Suppressor macrophage treated with lipopolysaccharide for 4 hours (primary cell): ENCODE measurements around the gene ARHGAP22.

Experiments used
- DNase-seq: peaks from one replicate; pipeline ENCODE4 v3.0.0-alpha.2; 2020

Gene ARHGAP22

DNA sequence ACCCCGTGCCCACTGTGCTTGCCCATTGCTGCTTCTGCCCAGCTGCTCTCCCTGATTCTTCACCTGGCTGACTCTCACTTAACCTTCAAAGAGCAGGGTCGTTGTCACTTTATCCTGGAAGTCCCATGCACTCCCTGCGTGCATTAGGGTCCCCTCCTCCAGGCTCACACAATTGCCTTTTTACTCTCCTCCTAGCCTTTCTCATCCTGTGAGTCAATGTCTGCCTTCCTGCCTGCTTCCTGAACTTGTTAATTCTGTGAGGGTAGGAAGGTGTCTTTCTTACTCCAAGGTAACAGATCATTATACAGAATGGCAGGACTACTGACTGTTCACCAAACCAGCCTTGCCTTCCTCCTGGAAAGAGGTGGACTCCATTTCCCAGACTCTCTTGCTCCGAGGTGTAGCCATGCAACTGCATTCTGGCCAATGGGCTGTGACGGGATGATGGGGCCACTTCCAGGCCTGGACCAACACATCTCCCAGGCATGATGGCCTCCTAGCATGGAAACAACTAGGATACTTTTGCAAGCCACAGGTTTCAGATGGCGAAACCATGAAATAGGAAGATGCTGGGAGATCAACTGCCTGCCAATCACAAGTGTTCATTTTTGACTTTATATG is 54.7 kb downstream of the ARHGAP22 start:
- no peak for DNase-seq

DNA sequence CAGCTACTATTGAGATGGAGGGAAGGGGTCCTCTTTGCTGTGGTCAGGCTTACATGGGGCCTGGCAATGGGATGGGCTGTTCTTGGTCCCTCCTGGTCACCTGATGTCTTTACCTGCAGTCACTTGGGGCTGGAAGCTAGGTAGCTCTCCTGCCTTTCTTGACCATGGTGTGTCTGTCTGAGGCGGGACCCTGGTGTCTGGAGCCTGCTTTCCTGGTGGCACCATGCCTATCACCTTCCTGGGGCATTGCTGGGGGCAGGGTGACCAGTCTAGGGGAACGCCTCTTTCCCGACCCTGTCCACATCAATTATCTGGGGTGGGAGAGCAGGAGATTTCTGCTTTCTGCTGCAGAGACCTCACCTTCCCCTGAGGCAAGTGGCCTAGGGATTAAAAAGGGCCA is 55.6 kb downstream of the ARHGAP22 start:
- no peak for DNase-seq

DNA sequence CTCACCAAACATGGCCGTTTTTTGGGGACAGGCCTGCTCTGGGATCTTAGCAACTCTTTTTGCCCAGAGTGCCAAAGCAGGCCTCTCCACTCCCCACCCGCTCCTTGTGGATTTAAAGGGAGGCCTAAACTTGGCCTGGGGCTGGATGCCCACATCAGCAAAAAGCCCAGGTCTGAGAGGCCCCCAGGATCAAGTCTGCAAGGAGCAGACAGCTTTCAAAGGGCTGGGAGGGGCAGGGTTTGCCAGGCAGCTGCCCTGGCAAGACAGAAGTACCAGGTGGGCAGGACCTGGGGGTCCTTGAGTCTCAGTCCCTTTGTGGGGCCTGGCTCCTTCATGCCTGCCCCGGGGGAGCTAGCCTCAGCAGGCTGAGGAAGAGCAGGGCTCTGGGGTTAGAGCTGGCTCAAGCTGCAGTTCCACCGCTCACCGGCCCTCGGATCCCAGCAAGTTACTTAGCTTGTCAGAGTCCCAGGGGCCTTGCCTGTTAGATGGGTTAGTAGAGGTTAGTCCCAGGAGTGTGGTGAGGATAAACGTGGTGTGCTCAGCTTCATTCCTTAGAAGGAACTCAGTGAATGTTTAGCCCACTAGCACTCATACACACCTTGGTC is 56.2 kb downstream of the ARHGAP22 start:
- DNase-seq: no peak

DNA sequence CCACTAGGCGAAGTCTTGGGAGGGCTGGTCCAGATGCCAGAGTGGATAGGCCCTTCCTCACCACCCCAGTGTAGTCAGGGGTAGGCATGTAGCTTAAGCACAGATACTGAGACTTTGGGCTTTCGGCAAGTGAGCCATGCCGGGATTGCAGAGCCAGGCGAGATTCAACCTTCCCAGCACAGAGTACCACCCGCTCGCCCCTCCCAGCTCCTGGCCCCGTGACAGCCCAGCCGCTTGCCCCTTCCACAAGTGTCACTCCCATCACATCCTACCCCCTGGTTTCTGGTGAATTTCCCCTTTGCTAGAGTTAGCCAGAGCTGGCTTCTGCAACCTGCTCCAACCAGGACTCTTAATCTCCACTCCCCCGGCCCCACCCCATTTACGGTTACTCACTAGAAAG is 56.9 kb downstream of the ARHGAP22 start:
- no peak for DNase-seq

DNA sequence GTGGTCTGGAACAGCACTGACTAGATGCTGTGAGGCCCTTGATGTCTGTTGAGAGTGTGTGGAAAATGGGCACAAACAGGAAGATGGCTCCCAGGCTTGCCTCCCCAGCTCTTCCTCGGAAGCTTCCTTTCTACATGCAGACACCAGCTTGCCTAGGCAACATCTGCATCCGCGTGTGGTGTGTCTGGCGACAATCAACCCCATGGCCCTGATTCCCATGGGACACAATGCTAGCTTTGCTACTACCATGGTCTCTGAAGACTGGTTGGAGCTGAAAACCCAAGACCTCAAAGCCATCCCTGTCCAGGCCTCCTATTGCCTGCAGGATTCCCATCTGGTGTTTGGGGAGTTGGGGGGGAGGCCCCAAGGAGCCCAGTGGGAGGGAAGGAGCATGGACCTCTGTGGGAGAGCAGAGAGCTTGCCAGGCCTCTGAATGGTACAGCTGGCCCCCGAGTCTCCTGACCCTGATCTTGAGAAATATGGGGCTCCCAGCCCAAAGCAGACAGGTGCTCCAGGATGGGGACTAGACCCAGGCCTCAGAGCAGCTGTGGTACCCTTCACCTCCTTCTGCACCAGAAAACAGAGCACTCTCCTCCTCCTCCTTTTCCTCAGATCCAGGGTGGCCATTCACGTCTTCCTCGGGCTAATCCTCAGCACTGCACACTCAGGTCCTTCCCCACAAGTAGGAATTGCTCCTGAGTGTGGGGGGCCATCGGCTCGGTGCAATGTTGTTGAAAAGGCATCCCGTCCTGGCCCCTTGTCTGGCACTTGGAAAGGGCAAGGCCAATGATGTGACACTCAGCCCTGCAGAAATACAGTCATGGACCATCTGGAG is 57.6 kb downstream of the ARHGAP22 start:
- DNase-seq: no peak

DNA sequence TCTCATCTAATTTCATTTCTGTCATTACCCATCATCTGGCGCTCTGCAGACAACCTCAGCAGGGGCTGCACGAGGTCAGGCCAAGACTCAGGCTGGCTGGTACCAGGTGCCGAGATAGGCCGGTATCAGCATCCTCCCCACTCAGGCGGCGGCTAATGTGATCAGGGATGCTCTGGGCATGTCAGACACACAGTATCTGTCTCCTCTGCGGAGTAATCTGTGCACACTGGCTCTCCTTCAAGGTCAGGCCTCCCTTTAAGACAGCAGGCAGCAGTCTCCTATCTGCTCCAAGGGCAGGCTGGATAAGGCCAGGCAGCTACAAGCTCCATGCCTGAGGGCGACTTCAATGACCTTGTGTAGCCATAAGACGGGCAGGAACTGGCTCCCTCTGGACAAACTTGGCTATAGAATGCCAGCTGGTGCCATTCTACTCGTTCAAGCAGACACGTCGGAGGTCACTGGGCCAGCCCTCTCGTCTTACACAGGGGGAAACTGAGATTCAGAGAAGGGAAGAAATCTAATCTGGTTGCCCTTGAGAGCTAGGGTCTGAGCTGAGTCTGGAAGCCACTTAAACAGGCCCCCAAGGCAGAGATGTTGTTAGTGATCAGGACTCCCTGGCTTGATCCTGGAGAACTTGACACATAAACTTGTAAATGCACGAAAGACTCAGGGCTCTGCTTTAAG is 59.3 kb downstream of the ARHGAP22 start:
- no peak for DNase-seq

DNA sequence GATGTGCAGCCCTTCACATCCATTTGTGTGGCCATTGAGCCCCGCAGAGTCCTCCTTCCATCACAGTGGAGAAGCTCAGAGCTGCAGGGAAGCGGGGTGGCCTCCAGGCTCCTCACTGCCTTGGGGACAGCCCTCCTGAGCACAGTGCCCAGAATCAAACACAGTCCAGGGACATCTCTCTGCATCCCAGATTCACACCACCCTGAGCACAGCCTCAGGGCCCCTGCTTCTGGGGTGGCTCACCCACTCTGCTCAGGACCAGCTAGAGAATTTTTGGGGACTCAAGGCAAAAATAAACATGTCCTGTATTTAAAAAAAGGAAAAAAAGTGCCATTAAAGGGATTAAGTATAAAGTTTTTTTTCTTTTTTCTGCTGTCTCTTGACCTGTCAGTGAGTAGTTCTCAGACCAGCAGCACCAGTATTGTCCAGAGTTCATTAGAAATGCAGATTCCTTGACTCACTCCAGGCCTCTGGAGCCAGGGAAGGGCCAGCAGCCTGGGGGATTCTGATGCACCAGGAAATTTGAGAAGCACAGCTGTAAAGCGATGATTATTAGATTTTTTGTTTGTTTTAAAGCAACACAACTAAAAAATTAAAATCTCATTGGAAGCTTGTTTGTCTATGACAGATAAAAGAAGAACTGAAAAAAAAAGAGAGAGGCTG is 61.6 kb downstream of the ARHGAP22 start:
- DNase-seq: no peak

DNA sequence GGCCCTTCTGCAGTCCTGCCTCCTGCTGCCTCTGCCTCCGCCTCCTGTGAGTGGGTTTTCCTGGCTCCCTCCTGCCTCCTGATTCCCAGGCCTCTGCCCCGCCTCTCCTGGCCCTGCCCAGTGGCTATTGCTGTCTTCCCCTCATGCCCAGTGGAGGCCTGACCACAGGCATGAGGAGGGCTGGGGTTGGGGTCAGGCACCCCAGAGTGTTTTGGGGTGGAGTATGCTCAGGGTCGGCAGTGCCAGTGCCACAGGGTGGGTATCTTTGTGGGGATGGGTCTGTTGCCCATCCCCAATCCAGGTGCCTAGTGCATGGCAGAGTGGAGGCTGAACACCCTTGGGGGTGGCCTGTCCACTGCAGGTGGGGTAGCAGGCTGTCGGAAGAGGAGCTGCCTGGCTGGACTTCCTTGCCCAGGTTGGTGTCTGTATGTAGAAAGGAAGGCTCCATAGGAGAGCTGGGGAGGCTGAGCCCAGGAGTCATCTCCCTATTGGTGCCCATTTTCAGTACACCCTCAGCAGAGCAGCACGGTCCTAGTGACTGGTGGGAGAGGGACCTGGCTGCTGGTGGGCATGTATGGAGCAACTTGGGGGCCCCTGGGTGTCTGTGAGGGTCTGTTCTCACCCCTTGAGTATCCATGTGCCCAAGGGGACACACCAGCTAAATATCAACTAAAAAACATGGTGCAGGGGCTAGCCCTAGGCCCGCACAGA is 62.2 kb downstream of the ARHGAP22 start:
- DNase-seq: no peak

DNA sequence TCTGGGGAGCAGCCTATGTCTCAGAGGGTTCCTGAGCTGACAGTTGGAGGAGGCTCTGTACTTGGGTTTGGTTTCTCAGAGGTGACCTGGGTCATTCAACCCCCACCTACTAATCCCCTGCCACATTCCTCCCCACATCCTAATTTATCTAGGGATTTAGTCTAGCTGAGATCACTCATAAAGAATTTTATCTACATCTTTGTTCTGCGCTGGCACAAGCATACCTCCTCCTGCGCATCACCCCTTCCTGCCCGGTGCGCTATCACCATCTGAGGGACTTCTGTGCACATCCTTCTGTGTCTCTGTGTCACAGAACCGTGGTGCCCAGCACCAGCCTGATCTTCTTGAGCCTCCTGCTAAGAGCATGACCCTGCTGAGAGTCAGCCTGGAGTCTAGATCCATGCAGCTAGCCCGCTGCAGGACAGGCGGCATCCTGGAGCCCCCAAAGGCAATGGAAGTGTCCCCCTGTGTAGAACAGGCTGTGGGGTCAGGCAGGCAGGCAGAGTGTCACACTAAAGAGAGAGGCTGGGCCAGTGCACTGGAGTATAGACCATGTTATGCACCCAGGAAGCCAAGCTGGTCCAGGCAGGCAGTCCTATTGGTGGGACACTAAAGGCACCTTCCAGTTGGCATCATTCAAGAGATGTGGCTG is 63.6 kb downstream of the ARHGAP22 start:
- no peak for DNase-seq

DNA sequence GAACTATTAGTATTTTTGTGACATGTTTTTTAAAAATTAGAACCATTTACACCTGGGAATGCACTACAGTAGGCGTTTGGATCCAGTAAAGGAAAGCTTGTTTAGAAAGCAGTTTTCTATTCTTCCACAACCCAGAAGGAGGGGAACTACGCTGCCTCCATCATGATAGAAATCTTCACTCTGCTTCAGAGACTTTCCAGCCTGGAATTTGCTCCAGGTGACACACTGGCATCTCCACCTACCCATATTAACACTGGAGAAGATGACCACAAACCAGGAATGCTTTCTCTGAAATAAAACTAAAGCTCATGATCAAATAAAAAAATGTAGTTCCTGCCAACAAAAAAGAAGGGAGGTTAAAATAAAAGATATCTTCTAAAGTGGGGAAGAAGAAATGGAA is 66.3 kb downstream of the ARHGAP22 start:
- DNase-seq: no peak

DNA sequence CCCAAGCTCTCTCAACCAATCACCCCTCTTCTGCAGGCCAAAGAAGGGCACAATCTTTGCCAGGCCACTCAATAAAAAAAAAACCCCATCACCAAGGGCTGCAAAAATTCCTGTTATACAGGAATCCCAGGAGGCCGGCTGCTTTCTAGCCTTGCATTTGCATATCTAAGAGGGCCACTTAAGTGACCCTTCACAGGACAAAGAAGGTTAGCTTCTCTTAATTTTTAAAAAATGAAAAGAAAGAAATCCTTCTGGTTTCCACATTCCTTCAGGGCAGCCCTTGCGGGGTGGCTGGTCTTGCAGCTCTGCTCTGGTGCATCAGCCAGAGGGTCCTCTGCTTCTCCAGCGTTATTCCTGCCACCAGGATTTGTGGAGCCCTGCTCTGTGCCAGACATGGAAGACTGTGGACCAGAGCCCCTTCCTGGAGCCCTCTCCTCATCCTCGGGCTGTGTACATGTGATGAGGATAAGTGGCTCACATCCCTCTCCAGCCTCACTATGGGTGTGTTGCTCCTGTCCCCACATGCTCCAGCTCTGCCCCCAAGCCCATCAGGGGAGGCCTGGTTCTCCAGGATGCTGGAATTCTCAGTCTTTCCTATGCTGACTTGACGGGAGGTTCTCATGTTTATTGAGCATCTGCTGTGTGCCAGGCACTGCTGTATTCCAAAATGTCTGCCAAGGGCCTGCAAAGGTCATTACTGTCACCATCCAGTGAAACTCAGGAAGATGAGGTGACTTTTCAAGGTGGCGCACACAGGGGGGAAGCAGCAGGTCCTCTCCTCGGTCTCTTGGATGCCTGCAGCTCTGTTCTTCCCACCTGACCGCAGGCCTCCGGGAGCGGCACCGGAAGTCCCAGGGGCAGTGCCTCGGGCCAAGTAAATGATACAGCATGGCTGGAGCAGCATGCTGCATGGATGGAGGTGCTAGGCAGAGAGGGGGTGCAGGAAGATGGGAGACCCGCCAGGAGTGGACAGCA is 67.7 kb downstream of the ARHGAP22 start:
- DNase-seq: no peak

DNA sequence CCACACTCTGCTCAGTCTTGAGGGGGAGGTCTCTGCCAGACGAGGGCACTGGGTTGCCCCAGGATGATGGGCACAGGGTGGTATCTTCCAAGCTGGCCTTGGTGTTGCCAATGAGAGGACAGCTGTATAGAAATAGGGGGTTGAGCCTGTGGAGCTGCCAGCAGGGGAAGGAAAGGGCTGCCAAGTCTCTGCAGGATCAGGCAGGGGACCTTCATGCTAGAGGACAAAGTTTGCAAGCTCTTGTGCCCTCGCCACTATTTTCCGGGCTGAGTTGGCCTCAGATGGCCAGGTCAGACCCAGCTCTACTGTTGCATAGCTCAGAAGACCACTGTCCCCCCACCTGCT is 68.7 kb downstream of the ARHGAP22 start:
- no peak for DNase-seq

DNA sequence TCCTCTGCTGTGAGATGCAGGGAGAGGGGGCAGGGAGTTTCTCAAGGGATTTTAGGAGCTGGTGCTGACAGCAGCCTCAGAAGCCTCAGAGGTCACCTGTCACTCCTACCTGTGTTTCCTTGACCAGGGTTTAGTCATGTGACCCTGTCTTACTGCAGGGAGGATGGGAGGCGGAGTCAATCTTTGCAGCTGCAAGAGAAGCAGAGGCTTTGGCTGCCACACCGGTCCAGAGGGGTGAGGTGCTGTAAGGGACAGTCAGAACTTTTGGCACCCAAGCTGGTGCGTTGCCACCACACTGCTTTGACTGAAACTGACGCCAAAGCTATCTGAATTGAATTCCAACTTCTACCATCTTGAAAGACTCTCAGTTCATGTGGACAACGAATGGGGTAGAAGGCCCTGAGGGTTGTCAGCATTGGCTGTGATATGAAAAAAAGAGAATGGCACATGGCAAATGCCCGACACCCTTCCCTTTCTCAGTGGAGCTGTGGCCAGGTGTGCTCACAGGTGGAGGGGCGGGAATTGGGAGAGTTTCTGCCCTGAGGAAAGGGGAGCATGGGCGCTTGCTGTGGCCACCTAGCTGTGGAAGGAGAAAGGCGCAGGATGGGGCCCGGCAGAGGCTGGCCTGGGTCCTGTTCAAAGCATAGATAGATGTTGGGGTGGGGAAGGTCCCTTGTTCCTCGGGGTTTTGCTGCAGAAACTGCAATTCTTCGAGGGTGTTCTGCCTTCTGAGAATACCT is 69.3 kb downstream of the ARHGAP22 start:
- no peak for DNase-seq

DNA sequence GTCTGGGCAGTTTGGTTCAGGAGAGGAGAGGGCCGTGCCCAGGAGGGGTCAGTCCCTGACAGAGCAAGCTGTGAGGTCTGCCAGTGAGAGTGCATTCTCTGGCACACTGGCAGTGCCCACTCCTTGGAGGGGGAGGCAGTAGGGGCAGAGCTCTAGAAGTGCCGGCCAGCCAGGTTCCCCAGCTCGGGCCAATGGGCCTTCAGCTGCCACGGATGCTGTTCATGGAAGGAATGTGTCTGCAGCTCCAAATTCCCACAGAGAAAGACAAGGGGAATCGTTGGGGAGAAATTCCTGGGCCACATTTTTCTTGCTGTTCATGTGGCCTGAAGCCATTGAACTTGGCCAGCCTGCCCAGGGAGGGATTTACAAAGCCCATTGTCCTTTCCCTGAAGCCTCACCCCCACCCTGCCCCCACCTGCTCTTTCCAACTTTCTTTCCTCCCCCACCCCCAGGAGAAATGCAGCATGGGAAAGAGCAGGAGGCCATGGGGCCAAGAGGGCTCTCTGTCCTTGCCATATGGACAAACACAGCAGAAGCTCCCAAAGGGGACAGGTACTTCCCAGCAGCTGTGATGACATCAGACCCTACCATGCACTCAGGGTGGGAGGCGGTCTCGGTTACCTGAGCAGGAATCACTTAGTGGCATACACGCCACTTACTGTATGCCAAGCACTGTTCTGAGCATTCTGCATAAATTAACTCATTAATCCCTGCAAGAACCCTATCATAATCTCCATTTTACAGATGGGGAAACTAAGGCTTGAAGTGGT is 70.7 kb downstream of the ARHGAP22 start:
- no peak for DNase-seq

DNA sequence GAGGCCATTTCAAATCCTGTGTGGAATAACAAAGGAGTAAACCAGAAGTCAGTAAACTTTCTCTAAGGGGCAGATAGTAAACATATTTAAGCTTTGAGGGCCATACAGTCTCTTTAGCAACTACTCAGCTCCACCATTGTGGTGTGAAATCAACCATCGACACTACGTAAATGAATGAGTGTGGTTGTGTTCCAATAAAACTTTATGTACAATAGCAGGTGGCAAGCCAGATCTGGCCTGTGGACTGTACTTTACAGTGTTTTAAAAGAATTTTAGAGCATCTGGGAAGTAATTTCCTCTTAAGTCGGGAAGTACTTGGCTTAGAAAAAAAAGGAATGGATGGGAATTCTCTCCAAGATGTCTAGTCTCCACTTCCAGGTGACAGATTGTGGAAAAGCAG is 71.3 kb downstream of the ARHGAP22 start:
- DNase-seq: no peak

DNA sequence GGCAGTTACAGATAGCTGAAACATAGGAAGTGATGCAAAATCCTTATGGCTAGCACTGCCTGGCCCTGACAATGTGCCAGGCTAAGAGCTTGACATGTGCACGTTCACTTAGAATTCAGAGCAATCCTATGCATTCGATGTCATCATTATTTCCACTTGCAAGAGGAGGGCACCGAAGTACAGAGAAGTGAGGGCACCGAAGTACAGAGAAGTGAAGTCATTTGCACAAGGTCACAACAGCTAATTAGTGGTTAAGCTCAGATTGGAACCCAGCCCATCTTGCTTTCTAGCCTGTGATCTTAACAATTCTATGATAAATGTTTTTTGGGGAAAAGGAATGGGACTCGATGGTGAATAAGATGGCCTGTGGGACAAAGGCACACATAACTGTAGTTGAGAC is 73.4 kb downstream of the ARHGAP22 start:
- DNase-seq: no peak

DNA sequence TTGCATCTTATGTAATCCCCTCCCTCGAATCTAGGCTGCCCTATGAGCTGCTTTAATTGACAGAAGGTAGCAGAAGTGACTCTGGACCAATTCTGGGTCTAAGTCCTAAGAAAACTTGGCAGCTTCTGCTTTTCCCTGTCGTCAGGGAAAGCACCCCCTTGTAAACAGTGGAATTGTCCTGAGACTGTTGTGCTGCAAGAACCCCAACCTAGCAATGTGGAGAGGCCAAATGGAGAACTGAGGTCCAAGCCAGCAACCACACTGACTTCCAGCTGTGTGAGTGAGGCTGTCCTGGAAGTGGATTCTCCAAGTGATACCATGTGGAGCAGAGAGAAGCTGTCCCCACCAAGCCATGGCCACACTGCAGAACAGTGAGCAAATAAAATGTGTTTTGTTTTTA is 75.5 kb downstream of the ARHGAP22 start:
- DNase-seq: no peak

DNA sequence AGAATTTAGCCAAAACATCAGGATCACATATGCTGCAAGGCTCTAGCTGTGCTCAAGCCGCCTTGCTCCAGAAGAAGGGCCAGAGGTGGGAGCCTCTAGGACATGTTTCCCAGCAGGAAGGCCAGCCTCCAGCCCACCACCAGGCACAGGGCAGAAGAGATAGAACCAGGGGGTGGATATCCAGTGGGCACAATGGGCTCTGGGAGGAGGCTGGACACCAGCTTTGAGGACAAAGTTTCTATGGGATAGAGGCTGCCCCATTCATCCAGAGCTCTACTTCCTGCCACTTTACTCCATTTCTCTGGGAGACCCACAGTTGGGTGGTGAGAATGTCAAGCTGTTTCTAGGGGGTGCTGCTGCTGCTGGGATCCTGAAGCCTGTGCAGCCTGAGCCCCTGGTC is 77.1 kb downstream of the ARHGAP22 start:
- DNase-seq: no peak

DNA sequence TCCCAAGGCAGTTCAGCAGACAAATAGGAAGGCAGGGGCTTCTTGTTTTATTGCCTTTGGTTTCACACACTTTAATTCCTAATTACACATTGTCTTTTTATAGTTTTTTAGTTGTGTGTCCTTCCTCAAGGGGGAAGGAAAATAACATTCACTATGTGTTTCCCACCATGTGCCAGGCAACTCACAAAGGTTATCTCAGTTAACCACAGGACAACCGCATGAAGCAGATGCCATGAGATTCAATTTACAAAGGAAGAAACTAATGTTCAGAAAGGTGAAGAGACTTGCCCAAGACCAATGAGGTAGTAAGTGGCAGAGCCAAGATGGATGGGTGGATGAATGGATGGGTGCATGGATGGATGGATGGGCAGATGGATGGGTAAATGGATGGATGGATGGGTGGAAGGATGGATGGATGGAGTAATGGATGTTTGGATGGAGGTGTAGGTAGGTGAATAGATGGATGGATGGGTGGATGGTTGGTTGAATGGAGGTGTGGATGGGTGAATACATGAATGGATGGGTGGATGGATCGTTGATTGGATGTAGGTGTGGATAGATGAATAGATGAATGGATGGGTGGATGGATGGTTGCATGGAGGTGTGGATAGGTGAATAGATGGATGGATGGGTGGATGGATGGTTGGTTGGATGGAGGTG is 77.9 kb downstream of the ARHGAP22 start:
- no peak for DNase-seq
